Measurements from ENCODE around the gene PDYN. TPM values are rescaled to one million over a fixed set of nuclear protein-coding genes. Genes with fewer than 3 reads are reported as not detected.

Gene PDYN
- polyA plus RNA-seq, 1 donor, result 0.10 TPM

DNA sequence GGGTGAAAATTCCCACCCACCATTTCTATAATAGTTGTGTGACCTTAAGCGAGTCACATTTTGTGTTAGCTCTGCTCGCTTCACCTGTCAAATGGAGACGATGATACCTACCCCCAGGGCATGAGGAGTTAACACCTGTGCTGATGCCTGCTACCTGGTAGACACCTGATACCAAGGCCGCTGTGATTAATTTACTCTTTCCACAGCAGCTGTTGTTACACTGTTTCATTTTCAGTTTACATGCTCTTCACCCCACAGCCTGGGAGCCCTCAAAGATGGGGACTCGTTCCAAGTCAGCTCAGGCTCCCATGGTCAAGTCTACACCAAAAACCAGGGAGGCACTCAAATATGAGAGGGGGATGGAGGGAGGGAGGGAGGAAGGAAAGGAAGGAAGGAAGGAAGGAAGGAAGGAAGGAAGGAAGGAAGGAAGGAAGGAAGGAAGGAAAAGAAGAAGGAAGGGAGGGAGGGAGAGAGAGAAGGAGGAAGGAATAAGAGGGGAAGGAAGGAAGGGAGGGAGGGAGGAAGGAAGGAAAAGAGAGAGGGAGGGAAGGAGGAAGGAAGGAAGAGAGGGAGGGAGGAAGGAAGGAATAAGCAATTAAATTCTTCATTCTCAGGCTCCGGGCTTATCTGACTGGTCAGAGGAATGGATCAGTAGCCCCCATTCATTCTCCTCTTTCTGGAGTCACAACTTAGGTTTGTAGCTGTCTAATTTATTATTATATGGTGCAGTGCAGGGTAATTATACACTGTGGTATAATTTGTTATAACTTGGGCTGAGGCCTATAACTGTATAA lies 40.9 kb downstream of the PDYN start:
- no peaks in the 10 kb centered on the region for H3K9me3 ChIP-seq (ENCODE audit: control insufficient read depth, low read depth, low read length)
- no peak overlapping the region for H3K4me3 ChIP-seq (ENCODE audit: low read length)
- DNase-seq, result peak in 1 of 2 donors; percentile 20
- H3K4me1 ChIP-seq (ENCODE audit: control insufficient read depth, insufficient read depth, low read length), result no peaks in the 10 kb centered on the region
- H3K36me3 ChIP-seq (ENCODE audit: control insufficient read depth, insufficient read depth, low read length), result no peaks in the 10 kb centered on the region
- H3K27ac ChIP-seq (ENCODE audit: low read length), result no peak overlapping the region
- no peaks in the 10 kb centered on the region for H3K27me3 ChIP-seq (ENCODE audit: control insufficient read depth, insufficient read depth, low read length)
- WGBS (ENCODE audit: insufficient coverage, low lambda C conversion rate), result 65% methylated on average over 2 of the region's 6 CpGs

DNA sequence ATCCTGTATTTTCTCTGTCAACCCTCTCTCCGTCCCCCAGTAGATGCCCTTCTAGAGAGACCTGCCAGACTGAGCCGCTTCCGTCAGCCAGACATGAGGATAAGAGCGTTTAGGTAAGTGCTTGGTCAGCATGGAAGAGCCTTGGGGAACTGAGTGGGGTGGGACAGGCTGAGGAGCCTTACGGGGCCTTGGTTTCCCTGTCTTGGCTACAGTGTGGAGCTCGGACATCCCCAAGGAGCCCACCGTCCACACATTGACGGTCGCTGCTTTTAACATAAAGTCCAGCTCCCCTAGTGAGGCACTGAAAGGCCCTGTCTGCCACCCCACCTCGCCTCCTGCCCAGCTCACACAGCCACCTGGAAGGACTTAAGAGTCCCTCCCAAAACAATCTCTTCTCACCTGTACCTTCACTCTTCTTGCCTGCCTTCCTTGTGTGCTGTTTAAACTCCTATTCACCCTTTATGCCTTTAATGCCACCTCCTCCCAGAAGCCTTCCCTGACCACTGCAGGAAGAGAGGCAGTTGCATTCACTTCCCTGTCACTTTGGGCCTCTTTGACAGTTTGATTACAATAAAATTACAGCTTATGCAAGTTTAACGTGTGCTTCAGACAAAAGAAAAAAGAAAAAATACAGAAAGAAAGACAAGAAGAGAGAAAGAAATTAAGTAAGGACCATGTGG lies 42.3 kb downstream of the PDYN start:
- Histone ChIP-seq H3K4me3 (ENCODE audit: low read length) (no peak overlapping the region), H3K36me3 (ENCODE audit: control insufficient read depth, insufficient read depth, low read length) (no peaks in the 10 kb centered on the region), H3K27ac (ENCODE audit: low read length) (no peak overlapping the region), H3K4me1 (ENCODE audit: control insufficient read depth, insufficient read depth, low read length) (peaks cover 6% of the 10 kb centered on the region), H3K9me3 (ENCODE audit: control insufficient read depth, low read depth, low read length) (no peaks in the 10 kb centered on the region), H3K27me3 (ENCODE audit: control insufficient read depth, insufficient read depth, low read length) (peaks cover 12% of the 10 kb centered on the region)
- DNase-seq, result no peak
- 76% methylated on average over 1 of the region's 11 CpGs for WGBS (ENCODE audit: insufficient coverage, low lambda C conversion rate)

- no peak for DNase-seq
- no CpG with 5 or more reads among the region's 7 CpGs for WGBS (ENCODE audit: insufficient coverage, low lambda C conversion rate)
- peaks cover 7% of the 10 kb centered on the region for H3K4me1 ChIP-seq (ENCODE audit: control insufficient read depth, insufficient read depth, low read length)
These were observed 43.0 kb downstream of the PDYN start for GRCh38 chr20:1950836-1951235.

DNA sequence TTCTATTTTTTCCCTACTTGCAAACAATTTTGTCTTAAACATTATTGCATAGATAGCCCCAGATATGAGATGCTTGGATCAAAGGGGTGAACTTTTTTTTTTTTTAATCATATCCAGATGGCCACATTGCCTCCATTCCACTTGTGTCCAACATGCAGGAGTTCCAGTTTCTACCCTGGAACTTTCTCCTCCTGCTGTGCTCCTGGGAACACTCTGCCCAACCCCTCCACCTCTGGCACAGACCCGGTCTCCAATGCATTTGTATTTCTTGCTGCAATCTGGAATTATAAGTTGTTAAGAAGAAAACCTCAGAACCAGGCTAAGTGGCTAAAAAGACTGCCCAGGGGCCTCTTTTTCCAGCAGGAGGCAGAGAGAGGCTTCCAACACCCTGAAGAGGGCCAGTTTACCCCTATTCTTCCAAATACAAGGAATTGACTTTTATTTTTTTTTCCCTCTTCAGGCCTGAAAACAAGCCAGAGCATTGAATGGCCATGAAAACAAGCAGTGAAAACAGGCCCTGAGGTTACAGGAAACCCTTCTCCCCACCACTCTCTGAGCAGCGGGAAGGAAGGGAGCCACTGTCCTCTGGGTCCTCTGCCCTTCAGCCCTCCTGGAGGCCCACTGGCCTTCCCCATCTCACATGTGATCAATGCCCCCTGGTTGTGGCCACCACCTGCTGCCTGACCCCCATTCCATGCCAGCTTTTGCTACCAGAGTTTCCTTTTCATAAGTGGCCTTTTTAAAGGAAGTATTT lies 44.3 kb downstream of the PDYN start:
- DNase-seq, result no peak
- Histone ChIP-seq H3K27me3 (ENCODE audit: control insufficient read depth, insufficient read depth, low read length) (peaks cover 16% of the 10 kb centered on the region), H3K36me3 (ENCODE audit: control insufficient read depth, insufficient read depth, low read length) (no peaks in the 10 kb centered on the region), H3K27ac (ENCODE audit: low read length) (no peak overlapping the region), H3K4me1 (ENCODE audit: control insufficient read depth, insufficient read depth, low read length) (peaks cover 12% of the 10 kb centered on the region), H3K9me3 (ENCODE audit: control insufficient read depth, low read depth, low read length) (no peaks in the 10 kb centered on the region), H3K4me3 (ENCODE audit: low read length) (no peak overlapping the region)
- no CpG with 5 or more reads among the region's 2 CpGs for WGBS (ENCODE audit: insufficient coverage, low lambda C conversion rate)

More at GRCh38 chr20:1950836-1951235, 43.0 kb downstream of the PDYN start:
- Histone ChIP-seq H3K27me3 (ENCODE audit: control insufficient read depth, insufficient read depth, low read length) (peaks cover 15% of the 10 kb centered on the region), H3K4me3 (ENCODE audit: low read length) (no peak overlapping the region), H3K36me3 (ENCODE audit: control insufficient read depth, insufficient read depth, low read length) (no peaks in the 10 kb centered on the region), H3K27ac (ENCODE audit: low read length) (no peak overlapping the region), H3K9me3 (ENCODE audit: control insufficient read depth, low read depth, low read length) (no peaks in the 10 kb centered on the region)

- H3K4me1 ChIP-seq (ENCODE audit: control insufficient read depth, insufficient read depth, low read length), result peaks cover 32% of the 10 kb centered on the region
- H3K9me3 ChIP-seq (ENCODE audit: control insufficient read depth, low read depth, low read length), result no peaks in the 10 kb centered on the region
- peaks cover 16% of the 10 kb centered on the region for H3K27me3 ChIP-seq (ENCODE audit: control insufficient read depth, insufficient read depth, low read length)
- DNase-seq, result no peak
- no CpG with 5 or more reads among the region's 14 CpGs for WGBS (ENCODE audit: insufficient coverage, low lambda C conversion rate)
- no peak overlapping the region for H3K4me3 ChIP-seq (ENCODE audit: low read length)
- no peaks in the 10 kb centered on the region for H3K36me3 ChIP-seq (ENCODE audit: control insufficient read depth, insufficient read depth, low read length)
- H3K27ac ChIP-seq (ENCODE audit: low read length), result no peak overlapping the region
These were observed 46.4 kb downstream of the PDYN start for GRCh38 chr20:1947535-1947846.

- Histone ChIP-seq H3K27me3 (ENCODE audit: control insufficient read depth, insufficient read depth, low read length) (peaks cover 16% of the 10 kb centered on the region), H3K4me1 (ENCODE audit: control insufficient read depth, insufficient read depth, low read length) (peaks cover 32% of the 10 kb centered on the region), H3K4me3 (ENCODE audit: low read length) (peak overlapping the region; percentile 16), H3K36me3 (ENCODE audit: control insufficient read depth, insufficient read depth, low read length) (no peaks in the 10 kb centered on the region), H3K27ac (ENCODE audit: low read length) (no peak overlapping the region), H3K9me3 (ENCODE audit: control insufficient read depth, low read depth, low read length) (no peaks in the 10 kb centered on the region)
- DNase-seq, result peak in 1 of 2 donors; percentile 23
- no CpG with 5 or more reads among the region's 39 CpGs for WGBS (ENCODE audit: insufficient coverage, low lambda C conversion rate)
These were observed 46.9 kb downstream of the PDYN start for GRCh38 chr20:1946762-1947534.

GRCh38 chr20:1946442-1946761 lies 47.5 kb downstream of the PDYN start:
- Histone ChIP-seq H3K9me3 (ENCODE audit: control insufficient read depth, low read depth, low read length) (no peaks in the 10 kb centered on the region), H3K4me3 (ENCODE audit: low read length) (no peak overlapping the region), H3K36me3 (ENCODE audit: control insufficient read depth, insufficient read depth, low read length) (no peaks in the 10 kb centered on the region), H3K27ac (ENCODE audit: low read length) (no peak overlapping the region), H3K4me1 (ENCODE audit: control insufficient read depth, insufficient read depth, low read length) (peaks cover 32% of the 10 kb centered on the region), H3K27me3 (ENCODE audit: control insufficient read depth, insufficient read depth, low read length) (peaks cover 16% of the 10 kb centered on the region)
- no peak for DNase-seq
- no CpG with 5 or more reads among the region's 7 CpGs for WGBS (ENCODE audit: insufficient coverage, low lambda C conversion rate)

- 90% methylated on average over 2 of the region's 7 CpGs for WGBS (ENCODE audit: insufficient coverage, low lambda C conversion rate)
- no peaks in the 10 kb centered on the region for H3K9me3 ChIP-seq (ENCODE audit: control insufficient read depth, low read depth, low read length)
- H3K4me3 ChIP-seq (ENCODE audit: low read length), result no peak overlapping the region
- no peaks in the 10 kb centered on the region for H3K36me3 ChIP-seq (ENCODE audit: control insufficient read depth, insufficient read depth, low read length)
- peaks cover 32% of the 10 kb centered on the region for H3K4me1 ChIP-seq (ENCODE audit: control insufficient read depth, insufficient read depth, low read length)
- no peak overlapping the region for H3K27ac ChIP-seq (ENCODE audit: low read length)
- DNase-seq, result no peak
- H3K27me3 ChIP-seq (ENCODE audit: control insufficient read depth, insufficient read depth, low read length), result peaks cover 16% of the 10 kb centered on the region
These were observed 48.2 kb downstream of the PDYN start for GRCh38 chr20:1945660-1946059.

DNA sequence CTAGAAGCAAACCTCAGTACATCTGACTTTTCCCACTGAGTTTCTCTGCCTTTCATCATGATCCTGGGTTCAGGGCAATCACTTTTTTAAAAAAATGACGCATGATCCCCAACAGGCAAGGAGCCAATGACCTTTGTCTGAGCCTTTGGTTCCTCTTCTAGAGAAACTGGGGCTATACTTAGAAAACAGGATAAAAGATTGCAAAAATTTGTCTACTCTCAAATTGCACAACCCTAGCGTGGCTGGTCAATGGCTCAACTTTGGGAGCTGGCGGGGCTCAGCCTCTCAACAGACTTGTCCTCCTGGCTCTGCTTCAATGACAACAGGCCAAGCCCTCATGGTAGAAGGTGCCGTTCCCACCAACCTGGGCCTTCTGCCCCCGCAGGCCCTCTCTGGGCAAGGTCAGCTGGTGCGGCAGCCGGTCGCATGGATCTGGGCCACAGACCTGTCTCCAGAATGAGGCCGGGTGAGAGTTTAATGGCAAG lies 48.7 kb downstream of the PDYN start:
- Histone ChIP-seq H3K4me3 (ENCODE audit: low read length) (no peak overlapping the region), H3K9me3 (ENCODE audit: control insufficient read depth, low read depth, low read length) (no peaks in the 10 kb centered on the region), H3K4me1 (ENCODE audit: control insufficient read depth, insufficient read depth, low read length) (peaks cover 32% of the 10 kb centered on the region), H3K27me3 (ENCODE audit: control insufficient read depth, insufficient read depth, low read length) (peaks cover 16% of the 10 kb centered on the region), H3K36me3 (ENCODE audit: control insufficient read depth, insufficient read depth, low read length) (no peaks in the 10 kb centered on the region), H3K27ac (ENCODE audit: low read length) (no peak overlapping the region)
- no peak for DNase-seq
- 100% methylated on average over 1 of the region's 9 CpGs for WGBS (ENCODE audit: insufficient coverage, low lambda C conversion rate)

All from large intestine (tissue), 3 donors.